Prostate gland (tissue), 2 donors: ENCODE results near the gene LST1. TPM values are rescaled to one million over a fixed set of nuclear protein-coding genes. Genes with fewer than 3 reads are reported as not detected.

Experiments
- DNase-seq: peaks from one replicate; pipeline ENCODE4 v3.0.0-alpha.2; 2019; ENCODE audit warnings: low spot score
- H3K27ac ChIP-seq, 2 donors: fragments of 200-600 bp; sonication (generic); 2 replicates each; pipeline ENCODE4 v1.5.1; 2017 to 2019
- H3K27me3 ChIP-seq: fragments of 200-600 bp; sonication (generic); replicated peaks from 2 replicates; pipeline ENCODE4 v1.5.1; 2019; ENCODE audit not compliant: insufficient read depth
- H3K36me3 ChIP-seq, 2 donors: fragments of 200-600 bp; sonication (generic); 1 replicate in 1 of 2; 2 replicates in 1 of 2; pipeline versions ENCODE4 v1.5.1 to v1.8.1; 2017 to 2019
- H3K4me1 ChIP-seq: fragments of 200-600 bp; sonication (generic); replicated peaks from 2 replicates; pipeline ENCODE4 v1.5.1; 2019
- H3K4me3 ChIP-seq, 2 donors: fragments of 200-600 bp; sonication (generic); 2 replicates each; pipeline ENCODE4 v1.5.1; 2017 to 2019
- H3K9me3 ChIP-seq: fragments of 200-600 bp; sonication (generic); 2 replicates; pipeline ENCODE4 v1.5.1; 2017
- CTCF ChIP-seq, 4 experiments: fragments of 200-600 bp in 2 of 4; fragments of 450-650 bp in 2 of 4; sonication (generic) in 2 of 4; IDR thresholded peaks; 1 replicate in 3 of 4; 2 replicates in 1 of 4; pipeline ENCODE4 v1.5.1; 2016 to 2019; ENCODE audit warnings: antibody characterized with exemption in 4 of 4, mild to moderate bottlenecking in 2 of 4, moderate library complexity in 2 of 4
- POLR2A ChIP-seq: fragments of 450-650 bp; IDR thresholded peaks from one replicate; pipeline ENCODE4 v1.6.1; 2016; ENCODE audit warnings: antibody characterized with exemption, mild to moderate bottlenecking
- POLR2AphosphoS5 ChIP-seq: sonication (generic); formaldehyde crosslinking; IDR thresholded peaks from one replicate; pipeline ENCODE4 v1.6.1; 2017; ENCODE audit warnings: antibody characterized with exemption
- WGBS: methylation state at CpG from one replicate; pipeline ENCODE4 v1.1.5; 2018; 5-methylcytosine and 5-hydroxymethylcytosine counted together
- intact Hi-C: fragments of 100-400 bp; cut with DNase I; formaldehyde crosslinking; loops from one replicate; pipeline ENCODE4 v1.14.2; 2022
- total RNA-seq, 2 donors: library from RNA; depleted of rRNA; stranded (reverse); fragments of >200 nt; gene quantifications; one replicate each; pipeline ENCODE4 v1.1.0, GENCODE V29; 2016

The LST1 gene
- total RNA-seq, 2 donors from 2014 or later = 3.1 TPM; not detected in 1

GRCh38 chr6:31619805-31620585 is 33.9 kb downstream of the LST1 start:
- no peaks in the 10 kb centered on the region for H3K4me1 ChIP-seq
- intact Hi-C loops = loop anchor here (5.0 kb wide), 1 partner anchor 1352 kb away; no protein-coding TSS in a partner anchor
- TF ChIP-seq POLR2AphosphoS5 (peak; percentile 94), CTCF (IDR thresholded peaks at IDR 0.05) (peak in 2 of 4 experiments; percentile 29 to 44), POLR2A (peak; percentile 97)
- peak overlapping the region; percentile 92 to 96 for H3K27ac ChIP-seq
- no peaks in the 10 kb centered on the region for H3K9me3 ChIP-seq
- H3K27me3 ChIP-seq = no peaks in the 10 kb centered on the region
- under 1% methylated on average over 50 of the region's 50 CpGs for WGBS
- H3K4me3 ChIP-seq = peak overlapping the region; percentile 63 to 84
- H3K36me3 ChIP-seq = peaks cover 9 to 10% of the 10 kb centered on the region in 2 donors
- peak; percentile 97 for DNase-seq

GRCh38 chr6:31620586-31621319 is 34.7 kb downstream of the LST1 start, which contains the start of gene PRRC2A:
PRRC2A (plus strand) TSS chr6:31620715; CDS start chr6:31622790, 2,075 bp downstream.
- DNase-seq = peak; percentile 75
- no peak for TF ChIP-seq CTCF (IDR thresholded peaks at IDR 0.05)
- no peak for TF ChIP-seq POLR2AphosphoS5
- peak; percentile 68 for TF ChIP-seq POLR2A
- peaks cover 17% of the 10 kb centered on the region in 2 donors for H3K36me3 ChIP-seq
- H3K9me3 ChIP-seq = no peaks in the 10 kb centered on the region
- H3K27me3 ChIP-seq = no peaks in the 10 kb centered on the region
- H3K27ac ChIP-seq = peak within 1 kb of the TSS; percentile 92 to 96
- H3K4me3 ChIP-seq = peak within 1 kb of the TSS; percentile 63 to 84
- H3K4me1 ChIP-seq = no peaks in the 10 kb centered on the region
- intact Hi-C loops = loop anchor here (5.0 kb wide), 1 partner anchor 1352 kb away; no protein-coding TSS in a partner anchor
- under 1% methylated on average over 66 of the region's 67 CpGs for WGBS

GRCh38 chr6:31621320-31621939 is 35.4 kb downstream of the LST1 start:
- no peaks in the 10 kb centered on the region for H3K27me3 ChIP-seq
- no peaks in the 10 kb centered on the region for H3K4me1 ChIP-seq
- WGBS = 7% methylated on average over 15 of the region's 15 CpGs
- peaks cover 23 to 24% of the 10 kb centered on the region in 2 donors for H3K36me3 ChIP-seq
- peak overlapping the region; percentile 92 to 96 for H3K27ac ChIP-seq
- peak overlapping the region; percentile 63 to 84 for H3K4me3 ChIP-seq
- H3K9me3 ChIP-seq = no peaks in the 10 kb centered on the region
- no peak for TF ChIP-seq POLR2AphosphoS5
- TF ChIP-seq POLR2A = no peak
- TF ChIP-seq CTCF (IDR thresholded peaks at IDR 0.05) = no peak
- intact Hi-C loops = loop anchor here (5.0 kb wide), 1 partner anchor 1351 kb away; no protein-coding TSS in a partner anchor
- DNase-seq = no peak

GRCh38 chr6:31621991-31622390 is 35.9 kb downstream of the LST1 start:
- H3K36me3 ChIP-seq = peaks cover 28 to 29% of the 10 kb centered on the region in 2 donors
- WGBS = 12% methylated on average over 4 of the region's 4 CpGs
- peak overlapping the region; percentile 63 to 84 for H3K4me3 ChIP-seq
- DNase-seq = peak; percentile 78
- no peaks in the 10 kb centered on the region for H3K4me1 ChIP-seq
- H3K9me3 ChIP-seq = no peaks in the 10 kb centered on the region
- peak overlapping the region; percentile 92 to 96 for H3K27ac ChIP-seq
- no peaks in the 10 kb centered on the region for H3K27me3 ChIP-seq
- intact Hi-C loops = loop anchor here (5.0 kb wide), 1 partner anchor 1350 kb away; no protein-coding TSS in a partner anchor
- TF ChIP-seq CTCF (IDR thresholded peaks at IDR 0.05) = no peak
- peak; percentile 87 for TF ChIP-seq POLR2AphosphoS5
